ENCODE results near the gene CRYGS.
A peak's percentile ranks its signal among the peaks of the same experiment; 100 is the strongest.
"Not testable (repeated sequence)": the region's sequence is repeated elsewhere in the genome, so short reads cannot be mapped to it uniquely, and the experiment has no call there.

The CRYGS gene

DNA sequence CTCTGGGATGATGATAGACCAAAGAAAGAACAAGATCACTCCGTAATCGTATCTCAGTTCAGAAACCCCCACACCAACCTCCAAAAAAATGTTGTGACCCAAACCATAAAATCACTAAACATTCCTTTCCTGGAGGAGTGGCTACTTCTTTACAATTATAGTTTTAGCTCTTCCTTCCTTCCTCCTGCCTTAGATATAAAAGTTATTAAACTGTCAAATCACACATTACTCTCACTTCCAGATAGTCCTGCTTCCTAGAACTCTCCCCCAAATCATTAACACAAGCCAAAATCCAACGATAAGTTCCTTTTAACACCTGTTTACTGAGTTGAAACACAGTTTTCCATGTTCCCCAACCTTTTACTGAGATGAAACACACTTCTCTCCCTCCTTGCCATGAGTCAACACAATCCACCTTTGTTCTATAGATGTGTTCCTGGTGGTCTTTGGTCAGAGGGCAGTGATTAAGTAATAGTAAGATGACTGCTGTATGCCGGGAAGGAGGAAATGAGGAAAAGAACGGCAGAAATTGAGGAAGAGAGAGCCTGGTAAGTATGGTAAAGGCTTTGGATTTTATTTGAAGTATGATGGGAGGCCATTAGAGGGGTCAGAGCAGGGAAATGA lies 8.3 kb upstream of the CRYGS start:
- DNase-seq: no peak

DNA sequence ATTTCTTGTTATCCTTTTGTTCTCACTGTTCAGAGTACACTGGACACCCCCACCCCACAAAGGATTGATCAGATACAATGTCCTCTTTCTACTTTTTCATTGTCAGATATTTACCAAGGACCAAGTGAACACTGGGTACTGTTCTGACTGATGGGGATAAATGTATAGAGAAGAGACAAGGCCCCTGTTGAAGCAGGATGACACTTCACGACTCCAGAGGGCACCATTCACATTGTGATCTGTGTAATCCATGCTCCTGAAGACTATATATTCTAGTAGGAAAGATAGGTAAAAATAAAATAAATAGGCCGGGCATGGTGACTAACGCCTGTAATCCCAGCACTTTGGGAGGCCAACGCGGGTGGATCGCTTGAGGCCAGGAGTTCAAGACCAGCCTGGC lies 7.2 kb upstream of the CRYGS start:
- DNase-seq: no peak

DNA sequence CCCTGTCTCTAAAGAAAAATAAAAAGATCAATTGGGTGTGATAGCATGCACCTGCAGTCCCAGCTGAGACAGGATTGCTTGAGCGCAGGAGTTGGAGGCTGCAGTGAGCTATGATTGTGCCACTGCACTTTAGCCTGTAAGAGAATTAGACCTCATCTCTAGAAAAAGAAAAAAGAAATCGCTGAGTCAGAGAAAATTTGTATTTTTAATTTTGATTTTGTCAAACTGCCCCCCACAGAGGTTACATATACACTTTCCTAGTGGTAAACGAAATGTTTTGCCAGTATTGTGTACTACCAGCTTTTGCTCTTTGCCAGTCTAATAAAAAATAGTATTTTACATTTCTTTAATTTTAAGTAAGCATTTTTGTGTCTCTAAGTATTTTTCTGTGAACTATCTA lies 5.3 kb upstream of the CRYGS start:
- no peak for DNase-seq

DNA sequence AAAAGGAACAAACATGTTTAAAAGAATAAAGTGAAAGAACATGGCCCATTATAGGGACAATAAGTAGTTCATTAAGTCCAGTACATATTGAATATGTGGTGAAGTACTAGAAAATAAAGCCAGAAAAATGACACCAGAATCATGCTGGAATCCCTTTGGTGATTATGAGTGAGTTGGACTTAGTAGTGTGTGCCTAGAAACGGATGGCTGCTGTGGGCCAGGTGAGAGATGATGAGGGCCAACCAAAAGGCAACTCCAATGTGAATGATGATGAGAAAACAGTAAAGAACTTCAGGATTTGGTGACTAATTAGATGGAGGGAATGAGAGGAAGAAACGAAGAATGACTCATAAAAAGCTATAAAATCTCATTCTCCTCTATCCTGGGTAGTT lies 3.3 kb downstream of the CRYGS start:
- DNase-seq: no peak

DNA sequence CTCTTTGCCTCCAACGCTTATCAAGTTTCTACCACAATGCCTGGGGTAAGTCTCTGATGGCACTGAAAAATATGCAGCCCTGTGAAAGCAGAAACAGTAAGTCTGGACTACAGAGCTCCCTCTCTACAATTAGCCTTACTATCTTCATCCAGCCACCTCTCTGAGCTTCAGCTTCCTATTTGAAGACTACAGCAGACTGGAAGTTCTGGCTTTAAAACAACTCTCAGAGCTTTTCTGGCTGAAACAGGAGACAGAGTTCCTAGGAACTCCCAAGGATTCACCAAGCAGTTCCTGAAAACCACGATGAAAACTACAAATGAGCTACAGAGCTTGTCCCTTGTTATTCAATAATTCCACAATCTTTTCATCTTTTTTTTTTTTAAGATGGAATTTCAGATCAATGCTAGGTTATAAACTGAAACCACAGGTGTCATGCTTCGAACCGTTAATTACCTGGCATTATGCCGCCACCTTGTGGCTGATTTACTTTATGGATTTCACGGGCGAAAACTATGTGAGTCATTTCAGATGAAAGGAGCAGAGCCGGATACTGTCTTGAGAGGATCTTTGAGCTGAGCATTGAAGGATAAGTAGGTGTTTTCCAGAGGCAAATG lies 3.9 kb downstream of the CRYGS start:
- peak; percentile 83 for DNase-seq

DNA sequence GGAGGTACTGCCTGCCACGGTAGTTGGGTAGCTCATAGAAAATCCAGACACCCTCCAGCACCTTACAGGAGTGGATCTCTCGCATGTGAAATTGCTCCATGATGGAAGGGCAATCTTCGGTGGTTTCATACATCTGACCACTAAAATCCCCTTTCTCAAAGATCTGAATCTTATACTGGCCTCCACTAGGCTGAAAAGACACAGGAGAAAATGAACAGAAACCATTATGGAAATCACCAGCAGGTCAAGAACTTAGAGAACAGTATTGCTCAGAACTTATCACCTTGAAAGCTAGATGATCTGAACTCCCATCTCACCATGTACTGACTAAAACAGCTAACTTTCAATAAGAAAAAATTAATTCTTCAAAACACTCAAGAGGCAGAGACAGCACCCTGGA lies 5.4 kb downstream of the CRYGS start:
- no peak for DNase-seq

DNA sequence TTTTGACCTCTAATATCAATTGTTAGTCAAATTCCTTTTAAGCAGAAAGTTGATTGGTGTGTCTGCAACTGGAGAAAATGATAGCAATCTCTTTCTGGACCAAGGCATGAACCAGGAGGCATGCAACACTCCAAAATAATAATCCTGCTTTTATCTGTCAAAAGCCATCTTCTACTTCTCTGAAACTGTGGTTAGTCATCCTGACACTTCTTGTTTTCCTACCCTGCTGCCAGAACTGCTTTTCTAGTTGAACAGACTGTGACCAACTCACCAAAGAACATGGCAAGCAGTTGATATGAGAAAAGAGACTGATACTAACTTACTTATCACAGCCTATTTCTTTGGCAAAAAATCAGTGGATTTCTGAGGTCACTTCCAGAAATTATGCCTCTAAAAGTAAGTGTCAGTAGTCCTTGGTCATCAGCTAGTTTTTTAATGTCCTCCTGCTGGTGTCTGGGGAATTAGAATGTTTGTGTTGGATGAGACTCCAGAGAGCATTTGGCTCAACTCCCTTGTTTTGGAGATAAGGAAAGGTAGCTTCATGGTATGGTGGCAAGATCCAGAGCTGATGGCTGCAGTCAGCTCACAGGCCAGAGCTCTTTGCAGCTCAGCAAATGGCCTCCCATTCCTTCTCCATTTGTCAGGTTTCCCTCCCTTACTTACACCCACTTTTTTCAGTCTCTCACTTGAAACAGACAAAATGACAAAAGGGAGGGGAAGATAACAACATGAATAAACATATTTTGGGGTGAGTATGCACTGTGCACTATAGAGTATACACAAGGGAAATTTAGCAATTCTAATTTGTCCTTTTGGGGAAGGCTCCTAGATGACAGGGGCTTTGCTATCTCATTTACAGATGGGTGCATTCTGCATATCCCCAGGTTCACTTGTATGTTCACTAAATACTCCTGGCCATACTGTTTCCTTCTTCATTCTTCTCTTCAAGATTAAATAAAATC lies 7.0 kb downstream of the CRYGS start:
- no peak for DNase-seq

DNA sequence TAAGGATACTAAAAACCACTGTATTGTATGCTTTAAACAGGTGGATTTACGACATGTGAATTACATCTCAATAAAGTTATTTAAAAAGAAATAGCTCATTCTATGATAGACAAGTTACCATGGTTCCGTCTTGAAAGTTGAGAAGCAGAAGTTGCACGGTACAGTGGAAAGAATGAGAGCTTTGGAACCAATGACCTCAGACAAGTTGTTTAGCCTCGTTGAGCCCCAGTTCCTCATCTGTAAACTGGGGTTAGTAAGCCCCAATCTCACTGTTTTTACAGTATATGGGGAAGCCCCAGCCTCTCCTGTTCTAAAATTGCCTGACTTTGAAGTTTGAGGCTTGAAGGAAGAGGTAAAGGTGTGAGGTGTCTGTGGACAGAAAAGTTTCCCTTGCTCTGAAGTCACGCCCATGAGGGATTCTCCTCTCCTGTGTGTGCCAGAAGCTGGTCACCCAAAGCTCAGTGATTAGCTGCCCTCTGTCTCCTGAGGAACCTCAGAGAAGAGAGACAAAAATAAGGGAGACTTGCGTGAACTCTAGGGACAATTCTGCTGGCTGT lies 10.0 kb downstream of the CRYGS start:
- no peak for DNase-seq

DNA sequence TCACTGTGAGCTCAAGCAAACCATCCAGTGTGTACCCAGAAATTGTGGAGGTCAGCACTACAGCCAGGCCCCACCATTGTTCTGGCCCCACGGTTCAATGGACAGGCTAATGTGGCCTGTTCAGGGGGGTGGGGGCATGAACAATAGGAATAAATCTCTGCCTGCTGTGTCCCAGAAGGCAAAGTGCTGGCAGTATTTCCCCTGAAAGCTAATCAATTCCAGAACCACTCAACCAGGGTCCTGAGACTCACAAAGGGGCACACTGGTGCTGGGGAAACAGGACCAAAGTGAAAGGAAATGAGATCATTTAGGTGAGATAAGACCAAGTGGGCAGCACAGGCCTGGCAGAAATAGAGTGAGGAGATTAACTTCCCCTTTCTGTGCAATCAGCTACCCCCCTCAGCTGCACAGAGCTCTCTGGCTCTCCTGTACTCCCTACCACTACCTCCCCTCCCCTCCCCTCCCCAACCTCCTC lies 11.5 kb downstream of the CRYGS start:
- no peak for DNase-seq

DNA sequence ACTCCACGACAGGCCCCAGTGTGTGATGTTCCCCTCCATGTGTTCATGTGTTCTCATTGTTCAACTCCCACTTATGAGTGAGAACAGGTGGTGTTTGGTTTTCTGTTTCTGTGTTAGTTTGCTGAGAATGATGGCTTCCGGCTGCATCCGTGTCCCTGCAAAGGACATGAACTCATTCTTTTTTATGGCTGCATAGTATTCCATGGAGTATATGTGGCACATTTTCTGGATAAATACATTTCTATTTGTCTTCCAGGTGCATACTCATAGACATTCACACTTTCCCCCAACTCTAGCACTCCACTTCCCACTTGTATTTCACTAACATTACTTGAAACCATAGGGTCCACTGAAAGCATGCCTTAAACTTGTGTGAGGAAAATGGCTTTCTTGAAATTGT lies 12.5 kb downstream of the CRYGS start:
- not testable (repeated sequence) for DNase-seq

DNA sequence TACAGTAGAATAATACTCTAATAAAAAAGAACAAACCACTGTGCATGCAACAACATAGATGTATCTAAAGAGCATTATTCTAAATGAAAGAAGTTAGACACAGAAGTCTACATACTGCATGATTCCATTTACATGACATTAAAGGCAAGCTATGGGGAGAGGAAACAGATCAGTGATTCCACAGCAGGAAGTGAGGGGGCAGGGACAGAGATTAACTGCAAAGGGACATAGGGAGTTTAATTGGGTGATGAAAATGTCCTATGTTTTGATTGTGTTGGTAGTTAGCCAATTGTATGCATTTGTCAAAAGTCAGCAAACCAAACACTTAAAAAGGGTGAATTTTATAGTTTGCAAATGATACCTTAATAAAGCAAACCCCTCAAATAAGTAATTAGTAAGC lies 13.8 kb downstream of the CRYGS start:
- no peak for DNase-seq

DNA sequence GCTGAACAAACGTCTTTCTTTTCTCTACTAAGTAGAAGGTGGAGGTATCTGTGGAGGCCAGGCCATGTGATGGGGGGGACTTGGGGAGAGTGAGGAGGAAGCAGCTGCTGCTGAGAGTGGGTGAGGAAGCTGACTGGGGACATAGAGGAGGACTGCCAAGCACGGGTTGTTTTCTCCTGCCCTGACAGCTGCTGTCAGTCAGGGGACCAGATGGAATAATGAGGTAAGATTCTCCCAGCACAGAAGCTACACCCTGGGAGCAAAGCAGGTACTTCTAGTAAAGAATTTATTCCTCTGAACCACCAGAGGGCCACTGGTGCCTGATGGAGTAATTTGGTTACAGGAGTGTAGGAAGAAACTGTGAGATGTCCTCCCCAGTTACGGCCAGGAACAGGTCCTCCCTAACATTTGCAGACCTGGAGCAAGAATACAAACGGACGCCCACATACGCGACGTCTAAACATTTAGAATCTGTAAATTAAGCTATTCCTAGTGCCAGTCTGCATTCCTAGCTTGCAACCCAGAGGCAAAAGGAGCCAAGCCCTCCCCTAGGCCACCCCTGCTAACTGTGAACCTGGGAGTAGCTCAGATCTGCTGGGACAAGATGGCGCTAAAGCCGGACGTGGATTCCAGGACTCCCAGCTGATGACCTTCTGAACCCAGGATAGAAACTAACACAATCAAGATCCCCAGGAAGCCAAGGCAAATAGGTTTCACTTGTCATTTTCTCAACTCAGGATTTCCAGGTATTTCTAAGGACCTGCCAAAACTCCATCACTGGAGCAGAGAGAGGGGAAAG lies 14.8 kb downstream of the CRYGS start:
- no peak for DNase-seq

DNA sequence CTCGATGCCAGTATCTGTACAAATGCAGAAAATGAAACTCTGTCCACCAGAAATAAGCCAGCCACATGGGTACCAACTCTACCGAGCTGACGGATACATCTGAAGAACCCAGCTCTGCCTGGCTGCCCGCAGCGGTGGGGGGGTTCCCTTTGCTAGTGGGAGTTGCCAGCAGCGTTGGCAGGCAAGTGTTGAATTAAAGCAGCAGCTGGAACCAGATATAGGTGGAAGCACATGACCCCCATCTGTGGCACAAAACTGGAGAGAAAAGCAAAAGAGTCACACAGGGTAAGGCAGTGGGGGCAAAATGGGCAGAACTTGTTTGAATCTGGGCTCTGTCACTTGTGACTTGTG lies 17.9 kb downstream of the CRYGS start:
- DNase-seq: no peak

DNA sequence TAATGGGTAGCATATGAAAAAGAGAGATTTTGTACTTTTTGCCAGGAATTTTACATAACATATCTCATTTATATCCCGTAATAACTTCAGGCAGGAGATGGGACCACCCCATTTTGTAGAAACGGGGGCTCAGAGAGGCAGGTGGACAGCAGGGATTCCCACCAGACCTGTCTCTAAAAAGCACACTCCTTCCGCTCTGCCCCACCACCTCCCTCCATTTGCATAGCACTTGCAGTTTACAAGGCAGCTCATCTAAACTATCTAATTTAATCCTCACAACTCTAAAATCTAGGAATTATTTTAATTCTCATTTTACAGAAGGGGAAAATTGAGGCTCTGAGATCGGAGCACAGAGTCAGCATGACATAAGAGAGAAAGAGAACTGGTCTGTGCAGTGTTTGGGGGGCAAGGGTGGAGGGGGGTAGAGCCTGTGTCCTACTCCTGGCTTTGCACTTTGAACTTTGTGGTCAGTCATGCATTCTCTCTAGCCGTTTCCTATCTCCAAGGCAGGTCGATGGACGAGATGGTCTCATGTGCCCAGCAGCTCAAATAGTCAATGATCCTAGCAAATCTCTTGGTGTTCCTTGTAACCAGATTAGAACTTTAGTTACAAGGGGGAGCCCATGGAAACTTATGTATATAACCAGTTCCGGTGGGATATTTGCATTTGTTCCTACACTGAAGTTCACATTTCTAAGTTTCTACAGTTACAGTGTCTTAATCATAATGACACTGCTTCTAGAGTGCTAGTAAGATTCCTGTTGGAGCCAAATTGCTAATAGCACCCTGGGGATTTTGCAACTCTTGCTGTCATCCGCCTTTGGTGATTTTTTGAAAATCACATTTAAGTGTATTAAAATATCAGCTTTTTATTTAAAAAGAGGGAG lies 18.6 kb downstream of the CRYGS start:
- DNase-seq: no peak

DNA sequence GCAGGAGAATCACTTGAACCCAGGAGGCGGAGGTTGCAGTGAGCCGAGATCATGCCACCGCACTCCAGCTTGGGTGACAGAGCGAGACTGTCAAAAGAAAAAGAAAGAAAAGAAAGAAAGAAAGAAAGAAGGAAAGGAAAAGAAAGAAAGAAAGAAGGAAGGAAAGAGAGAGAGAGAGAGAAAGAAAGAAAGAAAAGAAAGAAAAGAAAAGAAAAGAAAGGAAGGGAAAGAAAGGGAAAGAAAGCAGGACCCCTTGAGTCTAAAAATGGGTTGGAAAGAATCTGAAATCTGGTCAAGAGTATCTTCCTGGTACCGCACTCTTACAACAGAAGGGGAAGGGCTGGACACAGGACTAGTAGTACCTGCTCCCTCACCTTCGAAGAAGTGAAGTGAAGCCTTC lies 19.6 kb downstream of the CRYGS start:
- DNase-seq: no peak

DNA sequence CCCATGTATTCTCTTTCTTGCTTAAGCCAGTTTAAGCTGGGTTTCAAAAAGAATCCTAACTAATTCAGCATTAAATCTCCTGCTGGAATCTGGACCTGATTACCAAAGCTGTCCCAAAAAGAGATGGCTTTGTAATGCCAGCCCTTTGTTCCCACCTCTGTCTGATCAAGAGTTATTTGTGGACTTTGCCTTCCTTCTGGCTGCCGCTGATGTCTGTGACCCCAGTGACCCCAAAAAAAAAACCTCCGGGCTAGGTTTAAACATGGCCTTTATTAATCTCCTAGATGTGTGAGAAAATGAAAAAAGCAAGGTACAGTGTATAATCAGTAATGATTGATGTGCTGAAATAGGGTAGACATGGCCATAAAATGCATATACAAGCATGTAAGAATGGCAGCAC lies 20.7 kb downstream of the CRYGS start:
- no peak for DNase-seq

DNA sequence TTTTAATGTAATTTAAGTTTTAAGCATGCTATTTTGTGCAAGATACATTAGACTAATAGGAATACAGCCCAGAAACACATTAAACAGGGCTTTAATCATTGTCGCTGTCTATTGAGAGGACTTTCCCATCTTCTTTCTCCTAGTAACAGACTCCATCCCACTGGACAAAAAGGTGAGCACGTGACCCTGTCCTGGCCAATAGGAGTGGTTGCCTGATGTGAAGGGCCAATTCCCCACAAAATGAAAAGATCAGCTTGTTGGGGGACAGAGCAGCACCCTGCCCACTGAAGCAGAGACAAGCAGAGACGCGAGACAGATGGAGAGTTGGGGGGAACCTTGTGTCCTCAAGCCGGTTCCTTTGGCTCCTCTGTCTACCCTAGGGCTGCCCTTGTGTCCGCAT lies 21.2 kb downstream of the CRYGS start:
- DNase-seq: no peak

DNA sequence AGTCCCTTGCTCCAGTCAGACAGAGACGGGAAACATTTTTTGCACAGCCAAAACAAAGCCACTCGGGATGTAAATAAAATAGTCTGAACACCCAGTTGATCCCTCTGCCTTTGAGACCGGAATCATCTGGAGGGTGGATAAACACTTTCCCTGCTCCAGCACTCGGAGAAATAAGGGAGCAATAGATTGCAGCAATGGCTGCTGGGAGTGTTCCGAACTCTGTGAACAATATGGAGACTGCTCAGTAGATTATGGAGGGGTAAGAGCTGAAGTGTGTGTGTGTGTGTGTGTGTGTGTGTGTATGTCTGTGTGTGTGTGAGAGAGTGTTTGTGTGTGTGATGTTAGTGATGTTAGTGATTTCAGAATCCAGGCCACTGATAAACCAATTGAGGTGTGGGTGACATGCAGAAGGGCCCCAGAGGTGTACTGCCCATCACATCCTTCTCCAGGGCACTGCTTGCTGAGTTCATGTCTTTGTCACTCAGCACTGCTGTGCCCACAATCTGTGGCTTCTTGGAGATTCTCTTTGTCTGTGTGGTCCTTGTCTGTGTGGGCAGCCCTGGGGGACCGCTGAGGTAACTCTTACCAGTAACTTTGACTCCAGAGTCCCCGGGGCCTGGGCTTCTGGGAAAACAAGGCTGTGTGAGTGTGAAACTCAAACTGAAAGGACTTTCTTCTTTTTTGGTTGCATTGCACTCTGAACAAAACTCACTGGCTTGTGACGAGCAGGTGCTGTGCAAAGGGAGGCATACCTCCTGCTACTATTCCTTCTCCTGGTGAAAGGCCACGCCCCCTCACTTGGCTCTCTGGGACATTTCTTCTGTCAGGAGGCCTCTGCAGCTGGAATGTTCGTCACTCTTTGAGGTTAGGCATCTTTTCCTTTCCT lies 23.0 kb downstream of the CRYGS start:
- DNase-seq: no peak

DNA sequence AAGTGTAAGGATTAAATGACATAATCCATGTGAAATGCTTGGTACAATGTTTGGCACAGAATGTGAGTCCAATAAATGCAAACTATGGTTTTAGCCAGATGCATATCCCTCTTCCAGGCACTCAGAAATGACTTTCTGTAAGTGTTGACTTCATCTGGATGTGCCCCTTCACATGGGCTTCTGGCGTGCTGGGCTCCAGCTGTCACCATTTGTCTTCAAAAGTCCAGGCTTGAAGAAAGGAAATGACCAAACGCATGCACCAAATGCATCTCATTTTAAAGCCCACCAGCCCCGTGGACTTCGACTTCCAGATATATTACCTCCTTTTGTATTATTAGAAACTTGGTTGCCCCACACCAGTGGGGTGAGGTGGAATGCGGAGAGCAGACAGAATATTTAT lies 23.7 kb downstream of the CRYGS start:
- no peak for DNase-seq

DNA sequence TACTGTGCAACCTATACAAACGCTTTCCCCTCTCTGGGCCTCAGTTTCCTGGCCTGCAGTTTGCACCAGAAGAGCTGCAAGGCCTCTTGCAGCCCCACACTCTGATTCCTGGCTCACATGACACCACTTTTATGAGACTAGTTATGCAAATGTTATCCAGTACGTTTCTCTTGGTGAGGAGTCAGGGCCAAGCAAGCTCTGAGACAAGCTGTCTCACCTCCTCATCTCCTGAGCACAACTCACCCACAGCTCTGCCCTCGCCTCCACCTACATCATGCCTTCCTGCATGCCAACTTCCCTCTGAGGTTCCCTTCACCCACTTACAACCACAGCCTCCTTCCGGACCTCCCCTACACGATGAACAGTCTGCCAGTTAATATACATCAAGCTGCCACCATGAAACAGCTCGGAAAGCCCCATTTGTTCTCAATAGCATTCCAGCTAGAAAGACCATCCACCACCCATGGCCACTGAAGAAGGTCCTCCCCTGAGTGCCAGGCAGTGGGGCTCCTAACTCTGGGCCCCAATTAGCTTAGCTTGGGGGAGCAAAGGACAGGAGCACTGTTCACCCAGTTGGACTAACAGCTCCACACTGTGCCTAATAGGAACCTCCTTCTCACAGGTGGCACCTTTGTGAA lies 25.0 kb downstream of the CRYGS start:
- peak in 1 of 2 donors; percentile 46 for DNase-seq
